Measurements from ENCODE around the gene NID1.

DNA sequence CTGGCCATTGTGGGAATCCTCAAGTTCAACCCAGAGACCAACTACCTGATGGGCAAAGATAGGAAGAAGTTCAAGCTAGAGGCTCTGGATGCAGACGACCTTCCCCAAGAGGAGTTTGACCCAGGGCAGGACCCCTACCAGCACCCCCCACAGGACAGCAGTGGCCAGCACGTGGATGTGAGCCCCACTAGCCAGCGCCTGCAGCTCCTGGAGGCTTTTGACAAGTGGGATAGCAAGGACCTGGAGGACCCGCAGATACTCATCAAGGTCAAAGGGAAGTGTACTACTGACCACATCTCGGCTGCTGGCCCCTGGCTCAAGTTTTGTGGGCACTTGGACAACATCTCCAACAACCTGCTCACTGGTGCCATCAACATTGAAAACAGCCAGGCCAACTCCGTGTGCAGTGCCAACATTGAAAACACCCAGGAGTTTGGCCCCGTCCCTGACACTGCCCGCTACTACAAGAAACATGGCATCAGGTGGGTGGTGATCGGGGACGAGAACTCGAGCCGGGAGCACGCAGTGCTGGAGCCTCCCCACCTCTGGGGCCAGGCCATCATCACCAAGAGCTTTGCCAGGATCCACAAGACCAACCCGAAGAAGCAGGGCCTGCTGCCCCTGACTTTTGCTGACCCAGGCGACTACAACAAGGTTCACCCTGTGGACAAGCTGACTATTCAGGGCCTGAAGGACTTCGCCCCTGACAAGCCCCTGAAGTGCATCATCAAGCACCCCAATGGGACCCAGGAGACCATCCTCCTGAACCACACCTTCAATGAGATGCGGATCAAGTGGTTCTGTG is 46.8 kb upstream of the NID1 start:
- no peak for TF ChIP-seq BRCA1 (IDR thresholded peaks at IDR 0.05)
- TF ChIP-seq BRCA1 (CRISPR knock-in tag; IDR thresholded peaks at IDR 0.05): no peak
- TF ChIP-seq RUNX1 (IDR thresholded peaks at IDR 0.05; ENCODE audit: low read depth): no peak
- TF ChIP-seq NCOA1 (IDR thresholded peaks at IDR 0.05; ENCODE audit: low read depth): no peak

All from K562 (cell line).